ENCODE data around the gene KIF26A. TPM values are rescaled to one million over a fixed set of nuclear protein-coding genes. Genes with fewer than 3 reads are reported as not detected.

KIF26A gene
- total RNA-seq, 1 donor from 2014 or later = 32.6 TPM

DNA sequence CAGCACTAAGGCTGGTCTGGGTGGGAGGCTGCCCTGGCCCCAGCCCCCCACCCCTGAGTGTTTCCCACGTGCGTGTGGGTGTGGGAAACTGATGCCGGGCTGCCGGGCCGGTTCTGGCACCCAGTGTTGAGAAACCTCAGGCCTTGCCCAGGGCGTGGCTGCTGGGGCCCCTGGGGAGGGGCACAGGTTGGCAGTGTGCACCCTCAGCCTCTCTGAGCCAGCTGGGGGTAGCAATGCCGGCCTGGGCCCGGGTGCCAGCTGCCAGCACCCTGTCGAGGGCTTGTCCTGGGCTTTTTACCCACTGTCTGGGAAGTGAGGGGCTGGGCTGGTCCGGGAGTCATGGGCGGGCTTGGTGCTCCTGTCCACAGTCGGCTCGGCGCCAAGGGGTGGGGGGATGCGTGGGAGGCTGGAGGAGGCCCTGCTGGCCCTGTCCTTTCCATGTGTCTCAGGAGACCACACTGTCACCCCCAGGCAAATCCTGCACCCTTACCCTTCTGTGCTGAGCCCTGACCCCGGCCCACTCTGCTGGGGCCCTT is 37.2 kb upstream of the KIF26A start:
- Histone ChIP-seq H3K4me1 (no peaks in the 10 kb centered on the region), H3K9me3 (no peaks in the 10 kb centered on the region), H3K27ac (no peak overlapping the region), H3K36me3 (no peaks in the 10 kb centered on the region), H3K27me3 (no peaks in the 10 kb centered on the region), H3K4me3 (no peak overlapping the region)
- TF ChIP-seq, protein P1, sequence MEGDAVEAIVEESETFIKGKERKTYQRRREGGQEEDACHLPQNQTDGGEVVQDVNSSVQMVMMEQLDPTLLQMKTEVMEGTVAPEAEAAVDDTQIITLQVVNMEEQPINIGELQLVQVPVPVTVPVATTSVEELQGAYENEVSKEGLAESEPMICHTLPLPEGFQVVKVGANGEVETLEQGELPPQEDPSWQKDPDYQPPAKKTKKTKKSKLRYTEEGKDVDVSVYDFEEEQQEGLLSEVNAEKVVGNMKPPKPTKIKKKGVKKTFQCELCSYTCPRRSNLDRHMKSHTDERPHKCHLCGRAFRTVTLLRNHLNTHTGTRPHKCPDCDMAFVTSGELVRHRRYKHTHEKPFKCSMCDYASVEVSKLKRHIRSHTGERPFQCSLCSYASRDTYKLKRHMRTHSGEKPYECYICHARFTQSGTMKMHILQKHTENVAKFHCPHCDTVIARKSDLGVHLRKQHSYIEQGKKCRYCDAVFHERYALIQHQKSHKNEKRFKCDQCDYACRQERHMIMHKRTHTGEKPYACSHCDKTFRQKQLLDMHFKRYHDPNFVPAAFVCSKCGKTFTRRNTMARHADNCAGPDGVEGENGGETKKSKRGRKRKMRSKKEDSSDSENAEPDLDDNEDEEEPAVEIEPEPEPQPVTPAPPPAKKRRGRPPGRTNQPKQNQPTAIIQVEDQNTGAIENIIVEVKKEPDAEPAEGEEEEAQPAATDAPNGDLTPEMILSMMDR (IDR thresholded peaks at IDR 0.05) = no peak
- no peak for DNase-seq (ENCODE audit: low spot score in 2 of 2)
- intact Hi-C loops (cut with DNase I) = no loop called here

DNA sequence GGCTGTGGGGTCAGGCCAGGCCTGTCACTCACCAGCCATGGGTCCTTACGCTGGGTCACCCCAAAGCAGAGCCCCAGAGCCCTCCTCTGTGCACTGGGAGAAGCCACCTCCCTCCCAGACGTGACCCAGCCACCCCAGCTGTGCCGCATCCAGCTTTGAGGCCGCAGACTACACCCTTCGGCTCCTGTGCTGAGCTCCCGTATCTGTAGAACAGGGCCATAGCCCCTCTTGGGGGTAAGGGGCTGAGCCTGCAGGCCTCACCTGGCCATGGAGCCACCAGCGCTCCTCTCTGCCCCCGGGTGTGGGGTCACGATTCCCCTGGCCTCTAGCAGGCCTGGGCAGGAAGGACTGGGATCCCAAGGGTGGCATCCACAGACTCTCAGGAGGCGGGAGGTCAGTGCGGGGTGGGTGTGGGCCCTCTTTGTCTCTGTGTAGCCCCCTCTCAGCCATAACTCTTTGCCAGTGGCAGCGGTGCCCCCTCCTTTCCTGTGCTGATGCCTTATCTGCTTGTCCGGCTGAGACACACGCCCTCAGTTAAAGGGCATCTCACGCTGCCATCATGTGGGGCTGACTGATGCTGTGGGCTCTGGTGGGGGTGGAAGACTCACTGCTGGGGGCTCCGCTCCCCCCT is 36.6 kb upstream of the KIF26A start:
- no peaks in the 10 kb centered on the region for H3K27me3 ChIP-seq
- H3K9me3 ChIP-seq = no peaks in the 10 kb centered on the region
- H3K27ac ChIP-seq = no peak overlapping the region
- no peak overlapping the region for H3K4me3 ChIP-seq
- no peak for DNase-seq (ENCODE audit: low spot score in 2 of 2)
- intact Hi-C loops (cut with DNase I) = no loop called here
- no peaks in the 10 kb centered on the region for H3K4me1 ChIP-seq
- no peaks in the 10 kb centered on the region for H3K36me3 ChIP-seq
- TF ChIP-seq, protein P1 (IDR thresholded peaks at IDR 0.05) = no peak

DNA sequence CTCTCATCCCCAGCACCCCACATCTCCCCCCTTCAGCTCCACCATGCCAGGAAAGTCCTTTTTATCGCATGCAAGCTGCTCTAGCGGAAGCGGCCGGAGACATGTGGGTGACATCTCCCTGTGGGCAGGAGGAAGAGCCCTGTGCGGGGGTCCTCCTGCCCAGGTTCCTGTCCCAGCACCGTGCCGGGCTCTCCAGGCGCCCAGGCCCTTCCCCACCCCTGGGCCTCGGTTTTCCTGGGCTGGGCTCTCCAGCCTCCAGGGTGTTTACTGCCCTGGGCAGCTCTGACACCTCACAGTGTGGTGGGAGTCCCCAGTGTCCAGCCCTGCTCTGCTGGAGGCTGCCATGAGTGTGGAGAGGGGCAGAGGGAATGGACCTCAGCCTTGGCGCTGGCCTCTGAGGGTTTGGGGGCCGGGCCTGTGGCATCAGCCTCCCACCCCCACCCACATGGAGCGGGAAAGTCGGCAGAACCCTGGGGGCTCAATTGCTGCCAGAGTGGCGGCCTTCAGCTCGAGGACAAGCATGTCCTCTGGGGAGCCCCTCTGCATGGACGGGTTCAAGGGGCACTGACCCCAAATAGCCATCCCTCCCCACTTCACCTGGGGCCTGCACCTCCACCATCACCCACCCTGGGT is 36.0 kb upstream of the KIF26A start:
- Histone ChIP-seq H3K9me3 (no peaks in the 10 kb centered on the region), H3K27ac (no peak overlapping the region), H3K36me3 (no peaks in the 10 kb centered on the region), H3K27me3 (no peaks in the 10 kb centered on the region), H3K4me1 (no peaks in the 10 kb centered on the region), H3K4me3 (no peak overlapping the region)
- TF ChIP-seq, protein P1 (IDR thresholded peaks at IDR 0.05) = no peak
- DNase-seq (ENCODE audit: low spot score in 2 of 2) = no peak
- intact Hi-C loops (cut with DNase I) = no loop called here

DNA sequence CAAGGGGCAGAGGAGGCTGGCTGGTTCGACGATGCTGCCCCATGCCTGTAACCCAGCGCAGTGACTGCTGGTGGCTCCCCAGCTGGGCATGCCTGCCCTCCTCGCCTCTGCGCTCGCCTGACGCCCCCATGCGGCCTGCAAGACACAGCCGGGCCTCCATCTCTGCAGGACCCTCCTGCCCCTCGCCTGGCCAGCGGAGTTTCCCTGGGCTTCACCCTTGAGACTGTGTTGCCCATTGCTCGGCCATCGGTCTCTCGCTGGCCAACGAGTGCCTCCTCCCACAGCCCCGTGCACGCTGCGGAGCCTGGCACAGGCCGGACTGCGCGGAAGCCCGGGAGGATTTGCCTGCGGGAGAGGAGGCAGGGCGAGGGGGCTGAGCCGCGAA is 35.3 kb upstream of the KIF26A start:
- no peak overlapping the region for H3K4me3 ChIP-seq
- no peak overlapping the region for H3K27ac ChIP-seq
- intact Hi-C loops (cut with DNase I) = no loop called here
- no peaks in the 10 kb centered on the region for H3K9me3 ChIP-seq
- DNase-seq (ENCODE audit: low spot score in 2 of 2) = no peak
- no peaks in the 10 kb centered on the region for H3K4me1 ChIP-seq
- TF ChIP-seq, protein P1 (IDR thresholded peaks at IDR 0.05) = no peak
- no peaks in the 10 kb centered on the region for H3K36me3 ChIP-seq
- H3K27me3 ChIP-seq = no peaks in the 10 kb centered on the region

DNA sequence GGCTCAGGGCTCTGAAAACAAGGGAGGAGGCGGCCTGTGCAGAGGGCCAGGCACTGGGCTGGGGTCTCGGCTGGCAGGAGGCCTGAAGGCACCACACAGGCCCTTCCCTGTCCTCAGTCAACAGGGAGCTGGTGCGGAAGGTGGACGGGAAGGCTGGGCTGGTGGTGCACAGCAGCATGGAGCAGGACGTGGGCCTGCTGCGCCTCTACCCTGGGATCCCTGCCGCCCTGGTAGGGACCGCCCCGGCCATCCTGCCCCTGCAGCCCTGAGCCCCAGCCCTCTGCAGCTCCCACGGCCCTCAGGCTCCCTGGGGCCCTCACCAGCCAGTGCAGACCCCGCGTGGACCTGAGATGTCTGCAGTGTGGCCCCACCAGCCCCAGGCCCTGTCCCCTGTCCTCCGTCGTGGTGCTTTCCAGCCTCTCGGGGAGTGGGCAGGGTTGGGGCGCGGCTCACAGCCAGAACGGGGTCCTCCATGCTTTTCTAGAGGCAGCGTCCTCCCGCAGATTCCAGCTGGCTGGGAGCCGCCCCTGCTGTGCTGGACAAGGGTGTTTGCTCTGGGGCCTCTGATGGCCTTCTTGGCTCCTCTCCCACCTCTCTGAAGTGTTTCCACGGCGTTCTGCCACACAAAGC is 34.8 kb upstream of the KIF26A start:
- H3K36me3 ChIP-seq = no peaks in the 10 kb centered on the region
- H3K9me3 ChIP-seq = no peaks in the 10 kb centered on the region
- TF ChIP-seq, protein P1 (IDR thresholded peaks at IDR 0.05) = no peak
- no peaks in the 10 kb centered on the region for H3K4me1 ChIP-seq
- intact Hi-C loops (cut with DNase I) = no loop called here
- no peak overlapping the region for H3K4me3 ChIP-seq
- H3K27ac ChIP-seq = no peak overlapping the region
- H3K27me3 ChIP-seq = no peaks in the 10 kb centered on the region
- DNase-seq (ENCODE audit: low spot score in 2 of 2) = no peak
